NCI-H2107 treated with DMSO at 0.1 percent for 48 hours (cell line): ENCODE results near the gene MYBPC3.
A peak's percentile ranks its signal among the peaks of the same experiment; 100 is the strongest.

ENCODE experiments used
- DNase-seq: peaks from one replicate; lab custom pipeline; 2025; ENCODE audit not compliant: unreplicated experiment; lab: John Stamatoyannopoulos, UW

Gene MYBPC3

GRCh38 chr11:47359162-47359561 lies 6.7 kb upstream of the MYBPC3 start:
- DNase-seq, result no peak

GRCh38 chr11:47358731-47359051 lies 6.2 kb upstream of the MYBPC3 start:
- DNase-seq, result no peak

GRCh38 chr11:47357985-47358730 lies 5.7 kb upstream of the MYBPC3 start:
- no peak for DNase-seq

DNA sequence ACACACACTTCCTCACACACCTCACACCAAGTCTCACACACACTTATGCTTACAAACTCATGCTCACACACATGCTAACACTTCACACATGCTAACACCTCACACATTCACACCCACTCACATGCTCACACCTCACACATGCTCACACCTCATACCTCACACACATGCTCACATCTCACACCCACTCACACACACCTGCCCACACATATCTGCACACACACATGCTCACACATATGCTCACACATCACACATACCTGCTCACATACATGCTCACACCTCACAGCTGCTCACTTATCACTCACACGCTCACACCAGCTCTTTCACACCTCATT lies 4.5 kb upstream of the MYBPC3 start:
- no peak for DNase-seq

GRCh38 chr11:47356129-47356997 lies 3.9 kb upstream of the MYBPC3 start:
- no peak for DNase-seq

DNA sequence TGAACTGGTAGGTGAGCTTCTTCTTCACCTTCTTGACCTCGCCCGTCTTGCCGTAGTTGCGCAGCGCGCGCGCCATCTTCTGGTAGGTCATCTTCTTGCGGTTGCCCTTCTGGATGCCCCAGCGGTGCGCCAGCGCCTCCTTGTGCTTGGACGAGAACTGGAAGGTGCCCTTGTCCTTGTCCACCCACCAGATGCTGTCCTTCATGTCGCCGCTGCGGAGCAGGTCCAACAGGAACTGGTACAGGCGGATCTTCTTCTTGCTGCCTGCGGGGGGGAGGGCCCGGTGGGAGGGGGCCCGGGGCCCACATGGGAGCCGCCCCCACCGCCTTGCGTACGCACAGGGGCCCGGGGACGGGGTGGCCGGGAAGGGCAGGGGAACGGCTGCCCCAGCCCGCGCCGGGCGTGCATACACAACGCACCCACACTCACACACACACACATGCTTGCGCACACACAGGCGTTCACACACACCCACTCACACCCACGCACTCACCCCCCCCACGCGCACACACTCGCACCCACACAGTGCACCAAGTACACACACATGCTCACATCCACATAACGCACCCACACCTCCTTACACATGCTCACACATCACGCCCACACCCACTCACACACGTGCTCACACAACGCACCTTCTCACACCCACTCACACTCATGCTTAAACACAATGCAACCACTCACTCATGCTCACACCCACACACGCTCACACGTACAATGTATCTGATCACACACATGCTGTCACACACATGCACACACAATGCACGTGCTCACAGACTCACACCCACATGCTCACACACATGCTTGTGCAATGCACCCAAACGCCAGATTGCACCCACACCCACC lies 3.0 kb upstream of the MYBPC3 start:
- DNase-seq, result peak; percentile 73

- no peak for DNase-seq
Observed at GRCh38 chr11:47354913-47355282, 2.4 kb upstream of the MYBPC3 start.

GRCh38 chr11:47353978-47354774 lies 1.7 kb upstream of the MYBPC3 start:
- no peak for DNase-seq

DNA sequence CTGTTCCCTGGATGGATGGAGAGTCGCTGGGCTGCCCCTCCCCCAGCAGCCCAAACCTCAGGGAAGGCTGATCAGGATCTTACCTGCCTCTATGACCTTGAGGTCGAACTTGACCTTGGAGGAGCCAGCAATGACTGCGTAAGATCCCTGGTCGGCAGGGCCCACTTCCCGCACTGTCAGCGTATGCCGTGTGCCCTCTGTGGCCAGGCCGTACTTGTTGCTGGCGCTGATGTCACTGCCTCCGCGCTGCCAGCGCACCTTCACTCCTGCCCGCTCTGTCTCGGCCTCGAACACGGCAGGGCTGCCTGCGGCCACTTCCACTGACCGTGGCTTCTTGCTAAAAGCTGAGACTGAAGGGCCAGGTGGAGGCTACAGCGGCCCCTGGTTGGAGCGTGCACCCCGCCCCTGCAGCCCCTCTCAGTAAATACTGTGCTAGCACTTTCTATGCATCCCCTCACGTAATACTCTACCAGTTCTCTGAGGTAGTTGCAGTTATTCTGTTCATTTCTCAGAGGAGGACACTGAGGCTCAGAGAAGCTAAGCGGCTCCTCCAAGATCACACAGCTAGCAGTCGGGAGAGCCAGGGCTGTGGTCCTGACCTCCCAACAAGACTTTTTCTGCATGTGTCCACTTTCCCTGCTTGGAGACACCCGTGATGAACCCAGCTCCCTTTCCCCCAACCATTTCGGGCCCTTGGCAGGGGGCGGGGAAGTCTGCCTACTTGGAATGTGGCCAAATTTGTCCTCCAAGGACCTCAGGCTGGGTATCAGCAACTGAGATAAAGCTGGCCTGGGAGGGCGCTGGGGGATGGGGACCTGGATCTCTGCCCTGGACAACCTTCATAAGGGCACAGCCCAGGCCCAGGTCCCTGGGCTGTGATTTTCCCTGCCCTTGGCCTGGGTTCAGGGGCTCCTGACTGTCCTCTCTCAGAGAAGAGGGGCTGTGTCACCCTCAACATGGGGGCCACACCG lies 1.1 kb downstream of the MYBPC3 start:
- no peak for DNase-seq

- DNase-seq, result no peak
Observed at GRCh38 chr11:47350315-47350714, 2.2 kb downstream of the MYBPC3 start.

- no peak for DNase-seq
Observed at GRCh38 chr11:47349521-47350095, 2.9 kb downstream of the MYBPC3 start.

- peak; percentile 49 for DNase-seq
Observed at GRCh38 chr11:47348859-47349258, 3.6 kb downstream of the MYBPC3 start.

DNA sequence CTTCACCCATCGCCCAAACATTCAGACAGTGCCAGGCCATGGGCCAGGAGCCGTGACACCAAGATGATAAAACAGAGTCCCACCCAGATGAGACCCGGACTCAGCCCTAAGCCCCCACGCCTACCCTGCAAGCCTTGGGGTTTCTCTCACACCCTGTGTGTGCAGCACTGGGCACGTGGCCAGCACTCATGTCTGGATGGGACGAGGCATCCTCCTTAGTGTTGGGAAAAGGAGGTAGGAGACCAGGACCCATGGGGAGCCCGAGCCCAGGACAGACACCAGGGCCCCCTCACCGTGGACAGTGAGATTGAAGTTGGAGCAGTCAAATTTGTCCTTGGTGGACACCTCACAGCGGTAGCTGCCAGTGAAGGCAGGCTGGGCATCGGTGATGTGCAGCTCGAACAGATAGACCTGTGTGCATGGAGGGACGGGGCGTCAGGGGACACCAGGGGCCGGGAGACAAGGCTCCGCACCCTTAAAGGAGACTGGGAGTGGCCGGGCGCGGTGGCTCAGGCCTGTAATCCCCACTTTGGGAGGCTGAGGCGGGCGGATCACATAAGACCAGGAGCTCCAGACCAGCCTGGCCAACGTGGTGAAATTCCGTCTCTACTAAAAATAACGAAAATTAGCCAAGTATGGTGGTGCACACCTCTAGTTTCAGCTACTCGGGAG lies 4.2 kb downstream of the MYBPC3 start:
- DNase-seq, result no peak

GRCh38 chr11:47347137-47347536 lies 5.4 kb downstream of the MYBPC3 start:
- no peak for DNase-seq

DNA sequence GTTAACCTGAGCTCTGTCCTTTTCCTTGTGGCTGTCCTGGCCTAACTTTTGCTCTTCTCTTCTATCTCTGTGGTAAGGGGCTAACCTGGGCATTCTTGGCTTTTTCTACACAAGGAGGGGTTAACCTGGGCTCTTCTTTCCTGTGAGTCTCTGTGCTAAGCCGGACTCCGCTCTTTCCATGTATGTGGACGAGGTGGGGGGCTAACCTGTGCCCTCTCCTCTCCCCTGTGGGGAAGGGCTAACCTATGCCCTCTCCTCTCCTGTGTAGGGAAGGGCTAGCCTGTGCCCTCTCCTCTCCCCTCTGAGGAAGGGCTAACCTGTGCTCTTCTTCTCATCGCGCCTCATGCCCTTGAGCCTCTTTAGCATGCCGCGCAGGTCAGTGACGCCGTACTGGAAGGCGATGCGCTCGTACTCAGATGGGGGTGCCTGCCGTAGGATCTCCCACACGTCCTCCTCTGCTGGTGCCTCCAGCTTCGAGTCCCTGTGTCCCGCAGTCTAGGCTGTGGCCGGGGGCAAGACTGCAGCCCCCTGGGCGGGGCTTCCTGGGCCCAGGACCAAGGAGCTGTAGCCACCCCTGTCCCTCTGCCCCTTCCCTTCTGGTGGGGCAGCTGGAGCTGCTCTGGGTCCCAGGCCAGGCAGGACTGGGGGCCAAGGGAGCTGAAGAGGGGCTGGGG lies 6.5 kb downstream of the MYBPC3 start:
- DNase-seq, result no peak

- DNase-seq, result no peak
Observed at GRCh38 chr11:47342854-47343253, 9.6 kb downstream of the MYBPC3 start.

- DNase-seq, result no peak
Observed at GRCh38 chr11:47342036-47342803, 10.3 kb downstream of the MYBPC3 start.
